Neural cell (in vitro differentiated cells): ENCODE measurements around the gene CDK1. TPM values are rescaled to one million over a fixed set of nuclear protein-coding genes. Genes with fewer than 3 reads are reported as not detected.

Experiments
- H2AFZ ChIP-seq: fragments of 200-600, 300-800 bp; sonication (generic), shearing (Covaris generic); 2 replicates; pipeline ENCODE4 v1.6.0; 2014; ENCODE audit warnings: low read depth, mild to moderate bottlenecking, antibody characterized with exemption, low read length, moderate library complexity
- H3F3A ChIP-seq: fragments of 200-600 bp; shearing (Covaris generic); 2 replicates; pipeline ENCODE4 v1.6.1; 2016; ENCODE audit warnings: mild to moderate bottlenecking, moderate library complexity, mixed read lengths, antibody characterized with exemption, low read length; ENCODE audit not compliant: insufficient read depth, poor library complexity, severe bottlenecking
- H3K27ac ChIP-seq: fragments of 200-600, 300-800 bp; sonication (generic), shearing (Covaris generic); 2 replicates; pipeline ENCODE4 v1.5.1; 2014; ENCODE audit warnings: mild to moderate bottlenecking, low read length, moderate library complexity
- H3K27me3 ChIP-seq: fragments of 300-800, 200-600 bp; sonication (generic), shearing (Covaris generic); 2 replicates; pipeline ENCODE4 v1.6.0; 2014; ENCODE audit warnings: mild to moderate bottlenecking, low read depth, low read length, moderate library complexity; ENCODE audit not compliant: insufficient read depth
- H3K36me3 ChIP-seq: fragments of 300-800, 200-600 bp; sonication (generic), shearing (Covaris generic); 2 replicates; pipeline ENCODE4 v1.5.1; 2014; ENCODE audit warnings: mild to moderate bottlenecking, antibody characterized with exemption, low read length, moderate library complexity; ENCODE audit not compliant: insufficient read depth
- H3K4me2 ChIP-seq: fragments of 300-800, 200-600 bp; sonication (generic), shearing (Covaris generic); 2 replicates; pipeline ENCODE4 v1.6.0; 2014; ENCODE audit warnings: mild to moderate bottlenecking, low read length
- H3K4me3 ChIP-seq: fragments of 300-800, 200-600 bp; sonication (generic), shearing (Covaris generic); 2 replicates; pipeline ENCODE4 v1.5.1; 2014; ENCODE audit warnings: mild to moderate bottlenecking, low read length, moderate library complexity
- H3K79me2 ChIP-seq: fragments of 200-600 bp; shearing (Covaris generic); replicated peaks from 2 replicates; pipeline ENCODE4 v1.6.0; 2014; ENCODE audit warnings: mild to moderate bottlenecking, low read length, moderate library complexity; ENCODE audit not compliant: insufficient read depth
- H3K9ac ChIP-seq: fragments of 300-800, 200-600 bp; sonication (generic), shearing (Covaris generic); 2 replicates; pipeline ENCODE4 v1.6.1; 2016; ENCODE audit warnings: mild to moderate bottlenecking, low read length, mixed read lengths
- H3K9me2 ChIP-seq: fragments of 200-600 bp; shearing (Covaris generic); 2 replicates; pipeline ENCODE4 v1.6.1; 2016; ENCODE audit warnings: mild to moderate bottlenecking, low read length, mixed read lengths; ENCODE audit not compliant: insufficient read depth
- H3K9me3 ChIP-seq: fragments of 200-600, 300-800 bp; sonication (generic), shearing (Covaris generic); 2 replicates; pipeline ENCODE4 v1.6.1; 2016; ENCODE audit warnings: mild to moderate bottlenecking, mixed run types, low read length, moderate library complexity, mixed read lengths
- H4K20me1 ChIP-seq: fragments of 200-600 bp; shearing (Covaris generic); 2 replicates; pipeline ENCODE4 v1.6.1; 2016; ENCODE audit warnings: mild to moderate bottlenecking, mixed run types; ENCODE audit not compliant: insufficient read depth
- CTCF ChIP-seq: fragments of 450-650 bp; IDR thresholded peaks from 2 replicates; pipeline ENCODE4 v1.5.1; 2014; ENCODE audit warnings: antibody characterized with exemption, mild to moderate bottlenecking, moderate library complexity; ENCODE audit not compliant: poor library complexity, severe bottlenecking
- EP300 ChIP-seq: fragments of 450-650 bp; conservative IDR thresholded peaks from 2 replicates; pipeline ENCODE4 v1.6.1; 2014; ENCODE audit warnings: antibody characterized with exemption, mild to moderate bottlenecking, moderate library complexity; ENCODE audit not compliant: poor library complexity, severe bottlenecking
- EZH2 ChIP-seq: fragments of 200-600, 300-800 bp; shearing (Covaris generic), sonication (generic); IDR thresholded peaks from 2 replicates; pipeline ENCODE4 v1.6.1; 2014; ENCODE audit warnings: antibody characterized with exemption, low read length, borderline replicate concordance, mild to moderate bottlenecking; ENCODE audit not compliant: insufficient read depth, poor library complexity, severe bottlenecking
- MXI1 ChIP-seq: fragments of 450-650 bp; conservative IDR thresholded peaks from 2 replicates; pipeline ENCODE4 v1.6.1; 2014; ENCODE audit warnings: antibody characterized with exemption, mild to moderate bottlenecking; ENCODE audit not compliant: poor library complexity, severe bottlenecking
- POLR2AphosphoS5 ChIP-seq: IDR thresholded peaks from 2 replicates; pipeline ENCODE4 v1.6.1; 2012
- RAD21 ChIP-seq: fragments of 450-650 bp; conservative IDR thresholded peaks from 2 replicates; pipeline ENCODE4 v1.6.1; 2014; ENCODE audit warnings: antibody characterized with exemption, mild to moderate bottlenecking, moderate library complexity
- REST ChIP-seq: IDR thresholded peaks from 2 replicates; pipeline ENCODE4 v1.6.1; 2012; ENCODE audit warnings: borderline replicate concordance
- SMC3 ChIP-seq: fragments of 450-650 bp; conservative IDR thresholded peaks from 2 replicates; pipeline ENCODE4 v1.6.1; 2014; ENCODE audit warnings: antibody characterized with exemption, mild to moderate bottlenecking, moderate library complexity; ENCODE audit not compliant: poor library complexity
- TAF1 ChIP-seq: IDR thresholded peaks from 2 replicates; pipeline ENCODE4 v1.6.1; 2012; ENCODE audit warnings: low read depth
- polyA plus RNA-seq: library from polyadenylated mRNA; depleted of rRNA; stranded (reverse); fragments of >200 nt; gene quantifications from 2 replicates; pipeline ENCODE4 v1.2.3, GENCODE V29; 2014

Gene CDK1
- polyA plus RNA-seq, 1 donor from 2014 or later, result 4.0 TPM

- Histone ChIP-seq H3K27ac (no peak overlapping the region), H3K36me3 (no peaks in the 10 kb centered on the region), H3K79me2 (peaks cover 67% of the 10 kb centered on the region), H3K9ac (no peak overlapping the region), H2AFZ (no peak overlapping the region), H3F3A (no peaks in the 10 kb centered on the region), H3K27me3 (no peaks in the 10 kb centered on the region), H3K9me2 (no peaks in the 10 kb centered on the region), H3K4me3 (no peak overlapping the region), H3K9me3 (no peaks in the 10 kb centered on the region), H3K4me2 (no peak overlapping the region), H4K20me1 (no peaks in the 10 kb centered on the region)
- TF ChIP-seq SMC3, result no peak
- TF ChIP-seq EZH2, result no peak
- no peak for TF ChIP-seq MXI1
- TF ChIP-seq REST, result no peak
- TF ChIP-seq CTCF, result no peak
Measured at GRCh38 chr10:60781661-60782060, 3.4 kb downstream of the CDK1 start.

GRCh38 chr10:60784641-60785040 is 6.4 kb downstream of the CDK1 start:
- no peaks in the 10 kb centered on the region for H3K36me3 ChIP-seq
- no peak overlapping the region for H3K27ac ChIP-seq
- peaks cover 60% of the 10 kb centered on the region for H3K79me2 ChIP-seq
- TF ChIP-seq POLR2AphosphoS5, result no peak
- no peak for TF ChIP-seq MXI1
- TF ChIP-seq TAF1, result no peak
- TF ChIP-seq CTCF, result no peak
- no peak for TF ChIP-seq REST
- no peak for TF ChIP-seq SMC3
- TF ChIP-seq EZH2, result no peak
- TF ChIP-seq RAD21, result no peak
- TF ChIP-seq EP300, result no peak
- no peaks in the 10 kb centered on the region for H3F3A ChIP-seq
- H4K20me1 ChIP-seq, result no peaks in the 10 kb centered on the region
- H3K9me3 ChIP-seq, result no peaks in the 10 kb centered on the region
- H2AFZ ChIP-seq, result no peak overlapping the region
- H3K4me3 ChIP-seq, result no peak overlapping the region
- no peak overlapping the region for H3K4me2 ChIP-seq
- H3K9me2 ChIP-seq, result no peaks in the 10 kb centered on the region
- no peak overlapping the region for H3K9ac ChIP-seq
- H3K27me3 ChIP-seq, result no peaks in the 10 kb centered on the region
